GM12878 (cell line): ENCODE results near the gene WDR93. TPM values are rescaled to one million over a fixed set of nuclear protein-coding genes. Genes with fewer than 3 reads are reported as not detected.

ENCODE experiments used
- ATAC-seq: fragments of 200-7000 bp; cut with Tn5 transposase; 3 replicates; pipeline ENCODE4 v1.9.1; 2020; ENCODE audit warnings: mild to moderate bottlenecking, moderate library complexity
- BruUV-seq: library from RNA; stranded (reverse); fragments of 400-500 nt; replicated peaks from 2 replicates; lab custom pipeline; 2021; lab: Mats Ljungman, UMichigan
- CTCF ChIA-PET: fragments of 300-600 bp; sonication (Branson Sonifier 250); formaldehyde crosslinking; extraction: SDS; loops from one replicate; lab custom pipeline; 2021; ENCODE audit warnings: inconsistent platforms; lab: Yijun Ruan, JAX
- POLR2A ChIA-PET: fragments of 350-600 bp; formaldehyde crosslinking; extraction: SDS; loops from one replicate; lab custom pipeline; 2021; ENCODE audit warnings: inconsistent platforms; lab: Charles Lee
- RAD21 ChIA-PET: fragments of 300-600 bp; sonication (Branson Sonifier 250); formaldehyde crosslinking; loops from one replicate; lab custom pipeline; 2023; ENCODE audit warnings: antibody characterized with exemption; ENCODE audit not compliant: unreplicated experiment; lab: Charles Lee
- SMC1A ChIA-PET: fragments of 300-600 bp; sonication (Branson Sonifier 250); formaldehyde crosslinking; loops from one replicate; lab custom pipeline; 2023; ENCODE audit not compliant: unreplicated experiment, uncharacterized antibody; lab: Charles Lee
- DNase-seq: peaks from one replicate; pipeline ENCODE4 v3.0.0-alpha.2; 2011; ENCODE audit warnings: low read depth, low spot score
- FAIRE-seq: peaks from 3 replicates; lab custom pipeline; 2011; peaks lifted over from hg19 to GRCh38; lab: Jason Lieb, UNC
- H2AFZ ChIP-seq: 2 replicates; pipeline ENCODE4 v1.6.0; 2011; ENCODE audit warnings: low read depth, low read length, control low read depth; ENCODE audit not compliant: control insufficient read depth
- H3K27ac ChIP-seq: 2 replicates; pipeline ENCODE4 v1.5.1; 2011; ENCODE audit warnings: control low read depth; ENCODE audit not compliant: control insufficient read depth, insufficient read depth
- H3K27me3 ChIP-seq, 2 experiments: replicated peaks in 1 of 2; 2 replicates each; pipeline versions ENCODE4 v1.6.0 to v1.6.1; 2011; ENCODE audit warnings: low read length in 1 of 2; ENCODE audit not compliant: control insufficient read depth in 2 of 2, insufficient read depth in 2 of 2
- H3K36me3 ChIP-seq, 2 experiments: 2 replicates each; pipeline ENCODE4 v1.5.1; 2011; ENCODE audit warnings: low read length in 1 of 2; ENCODE audit not compliant: control insufficient read depth in 2 of 2, insufficient read depth in 2 of 2
- H3K4me1 ChIP-seq: 2 replicates; pipeline ENCODE4 v1.6.1; 2011; ENCODE audit warnings: mild to moderate bottlenecking, low read length, moderate library complexity, mixed read lengths; ENCODE audit not compliant: control insufficient read depth, insufficient read depth
- H3K4me2 ChIP-seq: 2 replicates; pipeline ENCODE4 v1.6.0; 2011; ENCODE audit warnings: control low read depth; ENCODE audit not compliant: control insufficient read depth, insufficient read depth
- H3K4me3 ChIP-seq: fragments of 200-600 bp; sonication (generic); 2 replicates; pipeline ENCODE4 v1.5.1; 2016
- H3K79me2 ChIP-seq: 2 replicates; pipeline ENCODE4 v1.6.0; 2011; ENCODE audit warnings: low read length; ENCODE audit not compliant: control insufficient read depth, insufficient read depth
- H3K9ac ChIP-seq: 2 replicates; pipeline ENCODE4 v1.8.0; 2011; ENCODE audit warnings: low read length, control low read depth, mixed read lengths; ENCODE audit not compliant: control insufficient read depth, insufficient read depth
- H3K9me3 ChIP-seq: replicated peaks from 3 replicates; pipeline ENCODE4 v1.5.1; 2011; ENCODE audit warnings: mild to moderate bottlenecking, low read length; ENCODE audit not compliant: control insufficient read depth, insufficient read depth
- H4K20me1 ChIP-seq: 2 replicates; pipeline ENCODE4 v1.6.0; 2011; ENCODE audit not compliant: control insufficient read depth, insufficient read depth
- IKZF2 ChIP-seq, 2 experiments: fragments of 450-650 bp; IDR thresholded peaks; 2 replicates each; pipeline ENCODE4 v1.6.1; 2017; ENCODE audit warnings: mild to moderate bottlenecking in 2 of 2, moderate library complexity in 2 of 2
- ZNF592 ChIP-seq: fragments of 450-650 bp; IDR thresholded peaks from 2 replicates; pipeline ENCODE4 v1.6.1; 2017; ENCODE audit warnings: mild to moderate bottlenecking, moderate library complexity
- WGBS: methylation state at CpG from one replicate; pipeline ENCODE4 v1.1.6; 2016; ENCODE audit warnings: low lambda C conversion rate; ENCODE audit not compliant: insufficient replicate concordance, insufficient coverage; ENCODE audit errors: missing lambda C conversion rate; 5-methylcytosine and 5-hydroxymethylcytosine counted together
- in situ Hi-C: fragments of 300-500 bp; cut with MboI; formaldehyde crosslinking; loops from 9 replicates; pipeline ENCODE4 v1.14.3; 2018; ENCODE audit warnings: mixed read lengths
- intact Hi-C: fragments of 100-400 bp; cut with micrococcal nuclease; formaldehyde crosslinking; loops from one replicate; pipeline ENCODE4 v1.14.2; 2022; ENCODE audit not compliant: unreplicated experiment
- polyA plus RNA-seq, 11 experiments: library from polyadenylated mRNA; depleted of rRNA in 4 of 11; unstranded in 6 of 11; stranded (reverse) in 5 of 11; fragments of >200 nt; fragmentation: Nextera tagmentation in 4 of 11; fragmentation: Illumina TruSeq in 1 of 11; extraction: Ambion mirVana in 4 of 11; extraction: Trizol in 1 of 11; gene quantifications; 1 replicate in 1 of 11; 2 replicates in 10 of 11; pipeline versions ENCODE4 v1.2.1 to v1.2.3, GENCODE V29; 2011 to 2016; ENCODE audit warnings: inconsistent platforms in 2 of 11, missing spikeins in 2 of 11, low read depth in 1 of 11
- total RNA-seq, 4 experiments: library from RNA; depleted of rRNA in 3 of 4; stranded (reverse); fragments of >200 nt in 3 of 4; fragmentation: Illumina TruSeq in 1 of 4; extraction: Trizol in 1 of 4; gene quantifications; 2 replicates each; pipeline versions ENCODE4 v1.2.1 to v1.2.3, GENCODE V29; 2013 to 2021

WDR93 gene
- total and polyA plus RNA-seq, 10 of the 15 experiments (the other 5 are each of a cell fraction or from before 2014, with no cell fraction given): not detected

DNA sequence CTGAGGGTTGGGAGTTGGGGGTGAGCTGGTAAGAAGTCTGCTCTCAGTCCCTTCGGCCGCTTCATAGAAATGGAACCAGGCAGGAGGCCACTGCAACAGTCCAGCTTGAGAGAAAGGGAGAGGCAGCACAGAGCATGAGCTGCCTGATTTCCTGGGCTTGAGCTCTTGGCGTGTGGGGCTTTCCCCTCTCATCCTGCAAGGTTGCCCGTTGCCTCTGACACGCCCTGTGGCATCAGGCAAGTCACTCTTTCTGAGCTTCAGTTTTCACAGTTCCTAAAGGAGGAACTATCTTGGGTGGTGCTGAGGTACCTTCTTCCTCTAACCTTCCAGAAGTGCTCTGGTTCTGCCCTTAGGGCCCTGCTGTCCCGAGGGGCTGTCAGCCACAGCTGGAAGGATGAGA lies 90.4 kb downstream of the WDR93 start:
- CTCF ChIA-PET: interaction anchor here (1.0 to 2.0 kb wide), 6 partner anchors 20 to 109 kb away, joined by 3 to 14 read pairs (median 4); no protein-coding TSS in a partner anchor
- H3K4me1 ChIP-seq: peaks cover 30% of the 10 kb centered on the region

More for the DNA sequence above, 90.4 kb downstream of the WDR93 start:
- H3K4me3 ChIP-seq: 0 out of 2 replicates have a peak overlapping the region, but pooled peaks have one; percentile 24
- H3K9me3 ChIP-seq: no peaks in the 10 kb centered on the region; the same call in 2 of the 3 replicates
- ChIA-PET POLR2A (interaction anchor here (0.5 to 1.0 kb wide), 2 partner anchors 14 to 20 kb away, joined by 3 read pairs; no protein-coding TSS in a partner anchor), RAD21 (interaction anchor here (1.0 to 2.3 kb wide), 2 partner anchors 14 to 94 kb away, joined by 4 to 15 read pairs; no protein-coding TSS in a partner anchor), SMC1A (interaction anchor here (0.7 to 2.3 kb wide), 5 partner anchors 15 to 94 kb away, joined by 3 to 13 read pairs (median 3); no protein-coding TSS in a partner anchor)
- intact Hi-C loops: no loop called here
- DNase-seq (no peak), FAIRE-seq (peak; percentile 91), ATAC-seq (peak; percentile 68)
- H3K9ac ChIP-seq: peak overlapping the region; percentile 35
- H3K36me3 ChIP-seq: no peaks in the 10 kb centered on the region
- BruUV-seq: no TSS peak
- H3K79me2 ChIP-seq: no peaks in the 10 kb centered on the region
- peak overlapping the region; percentile 17; the same call in 1 of the 2 replicates for H3K27ac ChIP-seq
- in situ Hi-C loops: no loop called here
- no peaks in the 10 kb centered on the region for H4K20me1 ChIP-seq
- TF ChIP-seq ZNF592: no peak
- 0 out of 4 replicates have a peak, but pooled peaks of 1 of the 2 experiments have one; percentile 14 for TF ChIP-seq IKZF2 (IDR thresholded peaks at IDR 0.05)
- peak overlapping the region; percentile 73 for H2AFZ ChIP-seq
- H3K4me2 ChIP-seq: peak overlapping the region; percentile 92
- H3K27me3 ChIP-seq: no peaks in the 10 kb centered on the region
- WGBS: 0% methylated on average over 6 of the region's 6 CpGs
